Natural killer cell treated with Interleukin-12 subunit alpha and Interleukin-12 subunit beta and Interleukin-15 and Interleukin-18, amount 100 ng/mL, for 72 hours (primary cell): ENCODE data around the gene MYB. TPM values are rescaled to one million over a fixed set of nuclear protein-coding genes. Genes with fewer than 3 reads are reported as not detected.

Experiments used
- ATAC-seq, 2 donors: fragments of 150-1000 bp; cut with Tn5 transposase in 1 of 2; sonication (Bioruptor Pico), chemical (Tn5 transposase) in 1 of 2; 2 replicates each; pipeline ENCODE4 v1.10.0; 2021
- DNase-seq: peaks from one replicate; pipeline ENCODE4 v3.0.0; 2022; ENCODE audit warnings: low spot score
- H3K27ac Mint-ChIP-seq, 2 donors: 1 replicate in 1 of 2; 2 replicates in 1 of 2; pipeline ENCODE4 v1.8.0; 2022; ENCODE audit warnings: mixed read lengths in 2 of 2, mild to moderate bottlenecking in 1 of 2, moderate library complexity in 1 of 2
- H3K27me3 Mint-ChIP-seq, 2 donors: 1 replicate in 1 of 2; 2 replicates in 1 of 2; pipeline ENCODE4 v1.8.0; 2022; ENCODE audit warnings: mixed read lengths in 2 of 2
- H3K36me3 Mint-ChIP-seq: one replicate; pipeline ENCODE4 v1.8.0; 2022; ENCODE audit warnings: mixed read lengths
- H3K4me1 Mint-ChIP-seq, 2 donors: 1 replicate in 1 of 2; 2 replicates in 1 of 2; pipeline ENCODE4 v1.8.0; 2022; ENCODE audit warnings: low read depth in 2 of 2, mixed read lengths in 2 of 2, mild to moderate bottlenecking in 1 of 2
- H3K4me3 Mint-ChIP-seq: one replicate; pipeline ENCODE4 v1.8.0; 2022; ENCODE audit warnings: mixed read lengths
- H3K9me3 Mint-ChIP-seq: 2 replicates; pipeline ENCODE4 v1.8.0; 2022; ENCODE audit warnings: mixed read lengths
- total RNA-seq, 2 donors: library from RNA; stranded (reverse); gene quantifications; one replicate each; pipeline ENCODE4 v1.2.3, GENCODE V29; 2022

Gene MYB
- total RNA-seq, 2 donors from 2014 or later = 66.1 to 145 TPM

DNA sequence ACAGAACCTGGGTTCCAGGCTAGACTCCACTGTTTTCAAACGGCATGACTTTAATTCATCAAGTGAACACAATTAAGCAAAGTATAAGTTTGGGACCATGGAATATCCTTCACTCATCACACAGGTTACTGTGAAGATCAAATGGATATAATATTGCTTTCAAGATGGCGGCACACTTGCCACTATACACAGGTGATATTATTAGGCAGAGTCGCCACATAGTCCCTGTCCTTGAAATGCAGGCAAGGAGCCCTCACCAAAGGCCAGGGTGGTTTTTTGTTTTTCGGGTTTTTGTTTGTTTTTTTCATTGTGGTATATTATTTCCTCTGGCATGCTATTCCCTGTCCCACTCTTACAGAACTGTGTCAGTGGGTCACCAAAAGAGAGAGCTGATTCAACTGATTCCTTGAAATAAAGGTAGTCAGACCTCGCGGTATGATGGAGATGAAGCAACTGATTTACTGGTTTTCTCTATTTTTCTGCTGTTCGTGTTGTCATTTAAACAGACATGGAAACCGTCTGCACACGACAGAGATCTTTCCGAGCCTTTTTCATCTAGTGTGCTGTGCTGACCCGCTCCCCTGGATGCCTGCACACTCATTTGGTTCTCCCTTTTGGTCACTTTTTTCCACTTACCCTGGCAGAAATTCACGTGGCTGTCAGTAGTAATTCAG, 29.7 kb downstream of the MYB start:
- H3K27me3 Mint-ChIP-seq = no peaks in the 10 kb centered on the region
- DNase-seq = no peak
- H3K4me1 Mint-ChIP-seq = peaks cover 31 to 43% of the 10 kb centered on the region in 2 donors
- H3K36me3 Mint-ChIP-seq = peaks cover 35% of the 10 kb centered on the region
- no peaks in the 10 kb centered on the region for H3K9me3 Mint-ChIP-seq
- H3K27ac Mint-ChIP-seq = peak overlapping the region; percentile 65 to 73
- peak in 1 of 2 donors; percentile 46 for ATAC-seq
- peak overlapping the region; percentile 64 for H3K4me3 Mint-ChIP-seq

DNA sequence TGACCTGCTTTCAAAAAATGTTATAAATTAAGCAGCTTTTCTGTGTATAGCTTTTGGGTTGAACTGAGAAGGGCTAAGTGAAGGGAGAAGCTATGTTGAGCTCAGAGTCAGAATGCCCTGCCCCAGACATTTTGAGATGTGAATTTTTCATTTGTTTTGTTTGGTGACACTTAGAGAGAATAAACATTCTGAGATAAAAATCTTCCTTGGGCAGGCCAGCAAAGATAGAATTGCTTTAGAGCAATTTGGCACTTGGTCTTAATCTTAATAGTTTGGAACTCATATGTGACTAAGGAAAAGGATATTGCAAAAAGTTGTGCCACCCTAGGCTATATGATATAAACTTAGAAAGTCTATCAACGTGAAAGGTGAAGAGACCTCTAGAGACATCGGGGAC, 30.2 kb downstream of the MYB start:
- H3K27me3 Mint-ChIP-seq = no peaks in the 10 kb centered on the region
- H3K36me3 Mint-ChIP-seq = peaks cover 37% of the 10 kb centered on the region

DNA sequence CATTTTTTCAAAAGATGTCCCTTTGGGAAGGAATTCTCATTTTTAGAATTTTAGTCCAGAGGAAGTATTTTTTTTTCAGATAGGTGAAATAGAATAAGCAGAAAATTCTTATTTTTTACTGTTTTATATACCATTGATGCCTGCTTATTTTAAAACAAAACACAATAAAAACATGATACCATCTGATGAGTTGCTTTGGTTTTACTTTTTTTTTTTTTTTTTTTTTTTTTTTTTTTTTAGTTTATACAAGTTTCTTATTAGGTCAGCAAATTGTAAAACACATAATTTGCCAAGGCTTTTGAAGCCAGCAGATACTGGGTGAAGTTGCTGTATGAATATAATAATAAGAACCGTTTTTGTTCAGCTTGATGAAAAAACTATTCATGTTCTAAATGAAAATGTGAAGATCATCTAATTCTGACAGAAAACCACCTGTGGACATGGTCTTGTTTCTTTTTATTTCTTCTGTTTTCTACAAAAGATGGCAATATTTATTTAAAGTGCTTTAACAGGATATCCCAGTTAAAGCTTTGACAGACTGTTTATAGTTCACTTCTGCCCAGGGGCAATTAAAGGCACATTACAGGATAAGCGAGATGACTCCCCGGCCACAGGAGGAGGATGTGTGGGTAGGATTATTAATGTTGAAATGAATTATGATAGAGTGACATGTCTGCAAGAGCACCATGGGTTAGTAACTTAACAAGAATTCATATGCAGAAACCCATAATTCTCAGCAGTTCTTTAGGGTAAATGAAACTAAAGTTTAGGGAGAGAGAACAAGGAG, 31.1 kb downstream of the MYB start:
- ATAC-seq (peak in 1 of 2 donors; percentile 78), DNase-seq (no peak)
- H3K4me1 Mint-ChIP-seq = peaks cover 33 to 46% of the 10 kb centered on the region in 2 donors
- H3K27ac Mint-ChIP-seq = peak overlapping the region; percentile 66 to 73
- no peaks in the 10 kb centered on the region for H3K9me3 Mint-ChIP-seq
- H3K27me3 Mint-ChIP-seq = no peaks in the 10 kb centered on the region
- H3K4me3 Mint-ChIP-seq = peak overlapping the region; percentile 38
- peaks cover 42% of the 10 kb centered on the region for H3K36me3 Mint-ChIP-seq

More for the DNA sequence above, 30.2 kb downstream of the MYB start:
- H3K9me3 Mint-ChIP-seq = no peaks in the 10 kb centered on the region
- H3K27ac Mint-ChIP-seq = peak overlapping the region in 1 of 2 donors; percentile 65
- H3K4me1 Mint-ChIP-seq = peaks cover 33 to 46% of the 10 kb centered on the region in 2 donors
- ATAC-seq (no peak), DNase-seq (no peak)
- H3K4me3 Mint-ChIP-seq = peak overlapping the region; percentile 60

GRCh38 chr6:135212935-135213334, 31.8 kb downstream of the MYB start:
- Mint-ChIP-seq H3K9me3 (no peaks in the 10 kb centered on the region), H3K27ac (peak overlapping the region; percentile 66 to 73), H3K4me3 (peak overlapping the region; percentile 38), H3K27me3 (no peaks in the 10 kb centered on the region), H3K4me1 (peaks cover 33 to 46% of the 10 kb centered on the region in 2 donors), H3K36me3 (peaks cover 47% of the 10 kb centered on the region)
- no peak for DNase-seq
- peak in 1 of 2 donors; percentile 34 for ATAC-seq

- Mint-ChIP-seq H3K27me3 (no peaks in the 10 kb centered on the region), H3K27ac (peak overlapping the region; percentile 66 to 73), H3K9me3 (no peaks in the 10 kb centered on the region), H3K36me3 (peaks cover 47% of the 10 kb centered on the region), H3K4me3 (no peak overlapping the region), H3K4me1 (peaks cover 33 to 46% of the 10 kb centered on the region in 2 donors)
- ATAC-seq (no peak), DNase-seq (no peak)
Observed at GRCh38 chr6:135213616-135214015, 32.5 kb downstream of the MYB start.

DNA sequence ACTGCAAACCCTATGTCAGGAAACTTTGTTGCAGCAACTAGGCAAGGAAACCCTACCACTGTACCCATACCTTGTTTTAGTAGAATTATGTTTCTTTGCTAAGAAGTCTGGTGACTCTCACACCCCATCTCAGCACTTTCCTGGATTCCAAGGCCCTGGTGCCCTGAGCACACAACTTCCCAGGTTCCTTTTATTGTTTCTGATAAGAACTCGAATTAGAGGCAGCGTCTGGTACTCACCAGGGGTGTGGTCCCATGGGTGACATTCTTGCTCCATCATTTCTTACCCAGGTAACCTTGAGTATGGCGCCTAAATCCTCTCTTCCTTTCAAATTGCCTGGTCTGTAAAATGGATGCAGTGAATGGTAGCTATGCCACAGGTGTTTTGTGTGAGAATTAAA, 34.1 kb downstream of the MYB start:
- Mint-ChIP-seq H3K4me3 (no peak overlapping the region), H3K4me1 (peaks cover 27 to 38% of the 10 kb centered on the region in 2 donors), H3K27me3 (no peaks in the 10 kb centered on the region), H3K36me3 (peaks cover 56% of the 10 kb centered on the region), H3K27ac (peak overlapping the region in 1 of 2 donors; percentile 52), H3K9me3 (no peaks in the 10 kb centered on the region)
- no peak for DNase-seq
- ATAC-seq = no peak

- Mint-ChIP-seq H3K27ac (peak overlapping the region in 1 of 2 donors; percentile 52), H3K36me3 (peaks cover 56% of the 10 kb centered on the region), H3K4me1 (peaks cover 23 to 34% of the 10 kb centered on the region in 2 donors), H3K4me3 (no peak overlapping the region), H3K9me3 (no peaks in the 10 kb centered on the region), H3K27me3 (no peaks in the 10 kb centered on the region)
- no peak for ATAC-seq
- DNase-seq = no peak
Observed at GRCh38 chr6:135215563-135215962, 34.5 kb downstream of the MYB start.

DNA sequence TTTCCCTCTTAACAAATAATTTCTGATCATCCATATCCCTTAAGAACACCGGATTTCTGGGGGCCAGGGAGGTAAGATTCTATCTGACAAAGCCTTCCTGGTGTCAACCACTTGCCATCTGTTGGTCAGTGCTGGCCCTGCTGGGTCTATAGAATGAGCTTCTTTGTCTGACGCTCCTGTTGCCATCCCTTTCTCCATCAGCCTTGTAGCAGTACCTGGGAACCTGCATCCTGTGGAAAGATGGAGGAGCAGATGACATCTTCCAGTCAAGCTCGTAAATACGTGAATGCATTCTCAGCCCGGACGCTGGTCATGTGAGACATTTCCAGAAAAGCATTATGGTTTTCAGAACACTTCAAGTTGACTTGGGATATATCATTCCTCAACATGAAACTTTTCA, 36.6 kb downstream of the MYB start:
- Mint-ChIP-seq H3K4me3 (no peak overlapping the region), H3K27ac (no peak overlapping the region), H3K27me3 (no peaks in the 10 kb centered on the region), H3K36me3 (peaks cover 41% of the 10 kb centered on the region), H3K4me1 (peaks cover 10 to 21% of the 10 kb centered on the region in 2 donors), H3K9me3 (no peaks in the 10 kb centered on the region)
- ATAC-seq = no peak
- no peak for DNase-seq

DNA sequence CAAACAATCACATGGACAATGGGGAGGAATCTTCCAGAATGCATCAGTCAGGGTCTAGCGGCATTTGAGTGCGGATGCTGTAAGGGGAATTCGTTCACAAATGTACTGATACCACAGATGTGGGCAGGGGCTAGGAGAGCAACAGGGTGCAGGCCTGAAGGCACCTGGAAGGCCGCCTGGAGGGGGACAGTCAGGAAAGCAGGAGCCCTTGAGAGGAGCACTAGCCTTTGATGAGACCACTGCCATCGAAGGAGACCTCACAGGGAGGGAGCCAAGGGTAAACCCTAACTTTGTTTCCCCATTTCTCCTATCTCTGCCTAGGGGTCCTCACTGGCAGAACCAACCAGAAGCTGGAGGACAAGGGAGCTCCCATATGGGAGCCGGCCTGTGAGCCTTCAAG, 38.2 kb downstream of the MYB start:
- Mint-ChIP-seq H3K36me3 (peaks cover 39% of the 10 kb centered on the region), H3K4me3 (no peak overlapping the region), H3K9me3 (no peaks in the 10 kb centered on the region), H3K27ac (peak overlapping the region in 1 of 2 donors; percentile 32), H3K27me3 (no peaks in the 10 kb centered on the region), H3K4me1 (peaks cover 16 to 23% of the 10 kb centered on the region in 2 donors)
- no peak for ATAC-seq
- DNase-seq = no peak

GRCh38 chr6:135221042-135221441, 39.9 kb downstream of the MYB start:
- H3K4me1 Mint-ChIP-seq = peaks cover 12 to 16% of the 10 kb centered on the region in 2 donors
- H3K27me3 Mint-ChIP-seq = no peaks in the 10 kb centered on the region
- H3K9me3 Mint-ChIP-seq = no peaks in the 10 kb centered on the region
- no peak overlapping the region for H3K27ac Mint-ChIP-seq
- ATAC-seq (no peak), DNase-seq (no peak)
- no peak overlapping the region for H3K4me3 Mint-ChIP-seq
- H3K36me3 Mint-ChIP-seq = peaks cover 31% of the 10 kb centered on the region

DNA sequence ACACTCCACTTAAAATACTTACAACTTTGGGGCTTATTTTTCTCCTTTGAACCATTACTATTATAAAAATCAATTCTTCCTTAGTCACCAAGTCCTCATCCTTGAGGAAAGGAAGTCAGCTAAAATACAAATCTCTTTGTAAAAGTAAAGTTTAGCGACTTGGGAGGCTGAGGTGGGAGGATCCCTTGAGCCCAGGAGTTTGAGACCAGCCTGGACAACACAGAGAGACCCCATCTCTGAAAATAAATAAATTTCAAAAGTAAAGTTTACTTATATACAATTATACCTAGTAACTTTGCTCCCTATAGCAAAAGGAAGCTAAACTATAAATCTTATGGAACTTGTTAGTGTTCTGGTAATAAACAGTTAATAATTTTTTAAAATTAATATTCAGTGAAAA, 40.4 kb downstream of the MYB start:
- Mint-ChIP-seq H3K27ac (no peak overlapping the region), H3K4me3 (no peak overlapping the region), H3K36me3 (peaks cover 30% of the 10 kb centered on the region), H3K4me1 (peaks cover 12 to 16% of the 10 kb centered on the region in 2 donors), H3K9me3 (no peaks in the 10 kb centered on the region), H3K27me3 (no peaks in the 10 kb centered on the region)
- ATAC-seq (no peak), DNase-seq (no peak)

GRCh38 chr6:135222623-135223022, 41.5 kb downstream of the MYB start:
- no peaks in the 10 kb centered on the region for H3K27me3 Mint-ChIP-seq
- ATAC-seq = no peak

GRCh38 chr6:135224037-135224647, 43.0 kb downstream of the MYB start:
- Mint-ChIP-seq H3K4me1 (peaks cover 17 to 21% of the 10 kb centered on the region in 2 donors), H3K36me3 (peaks cover 19% of the 10 kb centered on the region), H3K9me3 (no peaks in the 10 kb centered on the region), H3K4me3 (peak overlapping the region; percentile 65), H3K27me3 (no peaks in the 10 kb centered on the region), H3K27ac (peak overlapping the region; percentile 21 to 52)
- ATAC-seq (no peak), DNase-seq (no peak)

More at GRCh38 chr6:135222623-135223022, 41.5 kb downstream of the MYB start:
- H3K4me1 Mint-ChIP-seq = peaks cover 17 to 21% of the 10 kb centered on the region in 2 donors
- H3K36me3 Mint-ChIP-seq = peaks cover 25% of the 10 kb centered on the region
- H3K9me3 Mint-ChIP-seq = no peaks in the 10 kb centered on the region
- H3K4me3 Mint-ChIP-seq = no peak overlapping the region
- peak overlapping the region in 1 of 2 donors; percentile 21 for H3K27ac Mint-ChIP-seq
- no peak for DNase-seq

GRCh38 chr6:135225911-135226310, 44.8 kb downstream of the MYB start:
- no peak for ATAC-seq
- Mint-ChIP-seq H3K36me3 (peaks cover 11% of the 10 kb centered on the region), H3K9me3 (no peaks in the 10 kb centered on the region), H3K27ac (no peak overlapping the region), H3K4me3 (no peak overlapping the region), H3K4me1 (peaks cover 17 to 24% of the 10 kb centered on the region in 2 donors), H3K27me3 (no peaks in the 10 kb centered on the region)
- DNase-seq = no peak
